ENCODE results near the gene TCF21.
"Not testable (repeated sequence)": the region's sequence is repeated elsewhere in the genome, so short reads cannot be mapped to it uniquely, and the experiment has no call there.

TCF21 gene

GRCh38 chr6:133936352-133936751, 47.4 kb downstream of the TCF21 start:
- DNase-seq: not testable (repeated sequence)

- no peak for DNase-seq
Observed at GRCh38 chr6:133937909-133938308, 49.0 kb downstream of the TCF21 start.

- no peak for DNase-seq
Observed at GRCh38 chr6:133938533-133938932, 49.6 kb downstream of the TCF21 start.

GRCh38 chr6:133939778-133940667, 51.1 kb downstream of the TCF21 start:
- no peak for DNase-seq

Data from right forelimb (tissue), 1 donor.